ENCODE measurements around the gene FASTKD3.

The FASTKD3 gene

DNA sequence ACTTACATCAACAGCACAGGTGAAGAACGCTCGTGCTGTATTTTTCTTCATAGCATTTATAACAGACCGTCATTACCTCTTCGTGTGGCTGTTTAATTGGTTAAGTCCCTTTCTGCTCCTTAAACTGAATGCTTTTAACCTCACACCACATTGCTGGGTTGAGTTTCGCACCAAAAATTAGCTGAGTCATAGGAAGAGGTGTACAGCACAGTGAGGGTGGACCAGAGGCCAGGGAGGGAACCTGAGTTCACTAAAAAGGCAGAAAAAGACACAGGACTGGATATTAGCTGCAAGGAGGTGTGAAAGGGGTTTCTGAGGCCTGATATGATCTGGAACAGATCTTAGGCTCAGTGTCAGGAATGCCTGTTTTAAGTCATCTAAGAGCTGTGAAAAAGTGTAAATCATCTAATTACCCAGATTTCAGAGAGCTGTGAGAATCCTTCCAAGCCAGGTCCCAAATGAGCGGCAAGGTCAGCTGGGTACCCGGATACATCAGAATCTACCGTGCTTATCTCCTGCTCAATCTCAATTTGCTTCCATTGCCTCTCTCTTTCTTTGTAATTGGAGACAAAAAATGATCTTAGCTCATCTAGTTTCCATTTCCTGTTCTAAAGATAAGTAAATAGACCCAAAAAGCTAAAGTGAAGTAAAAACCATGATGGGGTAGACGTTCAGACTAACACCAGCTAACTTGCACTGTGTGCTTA, 10.8 kb downstream of the FASTKD3 start:
- H3K27me3 ChIP-seq (ENCODE audit: control insufficient read depth, insufficient read depth, low read length): no peaks in the 10 kb centered on the region
- peaks cover 34% of the 10 kb centered on the region for H3K36me3 ChIP-seq (ENCODE audit: insufficient read depth, low read length)
- H3K4me3 ChIP-seq (ENCODE audit: low read length): no peak overlapping the region
- H3K9ac ChIP-seq (ENCODE audit: low read depth, low read length): no peak overlapping the region
- H3K4me1 ChIP-seq (ENCODE audit: control insufficient read depth, insufficient read depth, low read length): no peaks in the 10 kb centered on the region
- no peak overlapping the region for H3K4me2 ChIP-seq (ENCODE audit: low read length)
- no peaks in the 10 kb centered on the region for H3K9me3 ChIP-seq (replicated peaks; ENCODE audit: low read length)

DNA sequence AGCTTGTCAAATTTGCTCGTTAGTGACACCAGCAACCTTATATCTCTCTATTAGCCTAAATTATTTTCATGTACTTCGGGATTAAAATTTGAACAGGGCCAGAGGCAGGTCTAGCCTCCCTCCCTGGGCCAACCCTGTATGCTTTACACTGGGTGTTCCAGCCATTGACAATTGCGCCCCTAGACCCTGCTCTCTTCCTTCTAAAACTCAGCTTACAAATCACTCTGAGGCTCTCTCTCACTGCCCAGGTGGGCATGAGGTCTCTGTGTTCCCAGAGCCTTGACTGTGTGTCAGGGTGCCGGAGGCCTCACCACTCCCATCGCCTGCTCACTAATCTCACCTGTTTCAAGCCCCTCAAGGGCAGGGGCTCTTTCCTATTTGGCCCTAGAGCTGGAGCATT, 11.5 kb downstream of the FASTKD3 start:
- H3K9me3 ChIP-seq (replicated peaks; ENCODE audit: low read length): no peaks in the 10 kb centered on the region
- H3K27me3 ChIP-seq (ENCODE audit: control insufficient read depth, insufficient read depth, low read length): no peaks in the 10 kb centered on the region
- no peaks in the 10 kb centered on the region for H3K4me1 ChIP-seq (ENCODE audit: control insufficient read depth, insufficient read depth, low read length)
- H3K4me3 ChIP-seq (ENCODE audit: low read length): no peak overlapping the region
- H3K9ac ChIP-seq (ENCODE audit: low read depth, low read length): no peak overlapping the region
- H3K36me3 ChIP-seq (ENCODE audit: insufficient read depth, low read length): peaks cover 29% of the 10 kb centered on the region
- H3K4me2 ChIP-seq (ENCODE audit: low read length): no peak overlapping the region

DNA sequence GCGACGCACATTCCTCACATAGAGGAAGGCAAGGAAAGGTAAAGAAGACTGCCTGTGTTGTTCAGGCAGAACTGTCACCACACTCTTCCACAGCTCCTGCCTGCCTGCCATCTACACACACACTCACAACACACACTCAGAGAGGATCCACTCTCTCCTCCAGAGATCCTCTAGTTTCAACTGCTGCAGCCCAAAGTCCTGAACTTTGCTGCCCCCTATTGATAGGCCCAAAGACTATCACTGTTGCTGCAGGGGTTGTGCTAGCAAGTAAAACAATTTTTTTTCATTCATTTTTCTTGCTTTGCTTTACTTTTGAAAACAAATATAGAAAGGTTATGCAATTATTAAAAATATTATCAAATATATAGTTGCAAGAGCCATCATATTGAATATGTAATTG, 12.0 kb downstream of the FASTKD3 start:
- Histone ChIP-seq H3K4me1 (ENCODE audit: control insufficient read depth, insufficient read depth, low read length) (no peaks in the 10 kb centered on the region), H3K4me3 (ENCODE audit: low read length) (no peak overlapping the region), H3K27me3 (ENCODE audit: control insufficient read depth, insufficient read depth, low read length) (no peaks in the 10 kb centered on the region), H3K9me3 (replicated peaks; ENCODE audit: low read length) (no peaks in the 10 kb centered on the region), H3K36me3 (ENCODE audit: insufficient read depth, low read length) (peaks cover 24% of the 10 kb centered on the region), H3K4me2 (ENCODE audit: low read length) (no peak overlapping the region), H3K9ac (ENCODE audit: low read depth, low read length) (no peak overlapping the region)

DNA sequence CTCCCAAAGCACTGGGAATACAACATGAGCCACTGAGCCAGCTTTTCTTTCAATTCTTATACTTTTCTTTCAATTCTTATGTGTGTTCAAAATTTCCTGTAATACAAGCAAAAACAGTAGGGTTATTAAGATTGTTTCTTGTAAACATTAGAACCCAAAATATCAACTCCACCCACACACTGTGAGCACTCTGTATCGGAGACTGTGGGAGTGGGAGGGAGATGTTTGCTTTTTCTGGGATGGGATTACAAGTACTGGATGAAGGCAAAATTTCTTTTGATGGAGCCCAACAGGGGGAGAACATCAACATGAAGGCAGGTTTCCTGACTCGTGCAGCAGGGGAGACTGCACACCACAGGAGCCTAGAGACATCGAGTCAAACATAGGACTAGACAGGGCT, 13.2 kb downstream of the FASTKD3 start:
- no peaks in the 10 kb centered on the region for H3K4me1 ChIP-seq (ENCODE audit: control insufficient read depth, insufficient read depth, low read length)
- H3K36me3 ChIP-seq (ENCODE audit: insufficient read depth, low read length): peaks cover 15% of the 10 kb centered on the region
- no peaks in the 10 kb centered on the region for H3K9me3 ChIP-seq (replicated peaks; ENCODE audit: low read length)
- no peak overlapping the region for H3K4me2 ChIP-seq (ENCODE audit: low read length)
- H3K27me3 ChIP-seq (ENCODE audit: control insufficient read depth, insufficient read depth, low read length): peaks cover 6% of the 10 kb centered on the region
- no peak overlapping the region for H3K9ac ChIP-seq (ENCODE audit: low read depth, low read length)
- H3K4me3 ChIP-seq (ENCODE audit: low read length): no peak overlapping the region

DNA sequence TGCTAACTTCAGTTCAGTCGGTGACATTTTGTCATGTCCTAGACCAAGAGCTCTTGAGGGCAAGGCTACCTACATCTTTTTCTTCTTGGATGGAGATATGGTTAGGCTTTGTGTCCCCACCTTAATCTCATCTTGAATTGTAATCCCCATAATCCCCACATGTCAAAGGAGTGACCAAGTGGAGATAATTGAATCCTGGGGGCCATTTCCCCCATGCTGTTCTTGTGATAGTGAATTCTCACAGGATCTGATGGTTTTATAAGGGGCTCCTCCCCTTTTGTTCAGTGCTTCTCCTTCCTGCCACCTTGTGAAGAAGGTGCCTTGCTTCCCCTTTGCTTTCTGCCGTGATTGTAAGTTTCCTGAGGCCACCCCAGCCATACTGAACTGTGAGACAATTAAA, 15.8 kb downstream of the FASTKD3 start:
- Histone ChIP-seq H3K4me1 (ENCODE audit: control insufficient read depth, insufficient read depth, low read length) (peaks cover 4% of the 10 kb centered on the region), H3K9ac (ENCODE audit: low read depth, low read length) (no peak overlapping the region), H3K4me2 (ENCODE audit: low read length) (no peak overlapping the region), H3K36me3 (ENCODE audit: insufficient read depth, low read length) (no peaks in the 10 kb centered on the region), H3K4me3 (ENCODE audit: low read length) (no peak overlapping the region), H3K27me3 (ENCODE audit: control insufficient read depth, insufficient read depth, low read length) (peaks cover 20% of the 10 kb centered on the region), H3K9me3 (replicated peaks; ENCODE audit: low read length) (no peaks in the 10 kb centered on the region)

DNA sequence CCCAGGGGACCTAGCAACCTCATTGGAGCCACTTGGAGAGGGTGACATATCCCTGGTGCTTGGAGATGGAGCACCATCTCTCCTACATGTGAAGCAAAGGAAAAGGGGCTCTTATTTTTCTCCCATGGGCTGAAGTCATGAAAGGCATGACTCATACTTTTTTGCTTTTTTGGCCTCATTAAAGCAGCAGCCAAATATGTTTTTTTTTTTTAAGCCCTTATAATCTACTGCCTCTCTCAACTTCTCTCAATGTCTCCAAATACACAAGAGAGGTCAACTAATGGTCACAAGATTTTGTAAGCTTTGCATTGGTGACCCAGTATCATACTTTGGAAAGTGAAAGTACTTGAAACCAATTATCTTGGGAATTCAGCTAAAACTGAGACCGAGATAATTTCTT, 16.3 kb downstream of the FASTKD3 start:
- Histone ChIP-seq H3K9ac (ENCODE audit: low read depth, low read length) (no peak overlapping the region), H3K36me3 (ENCODE audit: insufficient read depth, low read length) (no peaks in the 10 kb centered on the region), H3K4me3 (ENCODE audit: low read length) (no peak overlapping the region), H3K9me3 (replicated peaks; ENCODE audit: low read length) (no peaks in the 10 kb centered on the region), H3K27me3 (ENCODE audit: control insufficient read depth, insufficient read depth, low read length) (peaks cover 20% of the 10 kb centered on the region), H3K4me2 (ENCODE audit: low read length) (no peak overlapping the region), H3K4me1 (ENCODE audit: control insufficient read depth, insufficient read depth, low read length) (peaks cover 4% of the 10 kb centered on the region)

DNA sequence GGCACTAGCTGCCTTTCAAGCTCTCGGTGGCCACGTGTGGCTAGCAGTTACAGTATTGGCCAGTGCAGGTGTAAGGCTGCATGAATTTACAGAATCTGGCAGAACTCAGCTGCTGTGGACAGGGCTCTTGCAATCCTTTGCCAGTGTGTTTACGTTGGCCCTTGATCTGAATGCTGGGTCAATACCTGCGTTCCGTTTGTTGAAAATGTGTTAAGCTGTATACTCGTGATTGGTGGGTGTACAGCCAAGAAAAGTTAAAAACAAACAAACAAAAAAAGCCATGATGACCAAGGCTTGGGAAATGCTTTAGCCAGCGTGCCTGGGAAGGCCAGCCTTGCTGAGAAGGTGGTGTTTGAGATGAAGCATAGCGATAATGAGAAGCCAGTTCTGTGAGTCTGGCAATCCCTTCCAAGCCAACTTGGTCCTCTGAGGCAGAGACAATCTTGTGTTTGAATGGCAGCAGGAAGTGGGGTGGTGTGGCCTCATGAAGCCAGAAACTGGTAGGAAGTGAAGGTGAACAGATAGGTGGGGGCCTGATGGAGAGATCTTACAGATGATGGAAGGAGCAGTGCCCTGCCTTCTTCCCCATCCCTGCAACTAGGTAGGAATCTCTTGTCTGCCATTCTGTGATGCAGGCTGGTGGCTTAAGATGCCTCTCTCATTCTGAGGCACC, 17.1 kb downstream of the FASTKD3 start:
- no peak overlapping the region for H3K9ac ChIP-seq (ENCODE audit: low read depth, low read length)
- H3K9me3 ChIP-seq (replicated peaks; ENCODE audit: low read length): no peaks in the 10 kb centered on the region
- H3K4me1 ChIP-seq (ENCODE audit: control insufficient read depth, insufficient read depth, low read length): peaks cover 4% of the 10 kb centered on the region
- no peak overlapping the region for H3K4me3 ChIP-seq (ENCODE audit: low read length)
- H3K27me3 ChIP-seq (ENCODE audit: control insufficient read depth, insufficient read depth, low read length): peaks cover 20% of the 10 kb centered on the region
- H3K4me2 ChIP-seq (ENCODE audit: low read length): no peak overlapping the region
- H3K36me3 ChIP-seq (ENCODE audit: insufficient read depth, low read length): no peaks in the 10 kb centered on the region

DNA sequence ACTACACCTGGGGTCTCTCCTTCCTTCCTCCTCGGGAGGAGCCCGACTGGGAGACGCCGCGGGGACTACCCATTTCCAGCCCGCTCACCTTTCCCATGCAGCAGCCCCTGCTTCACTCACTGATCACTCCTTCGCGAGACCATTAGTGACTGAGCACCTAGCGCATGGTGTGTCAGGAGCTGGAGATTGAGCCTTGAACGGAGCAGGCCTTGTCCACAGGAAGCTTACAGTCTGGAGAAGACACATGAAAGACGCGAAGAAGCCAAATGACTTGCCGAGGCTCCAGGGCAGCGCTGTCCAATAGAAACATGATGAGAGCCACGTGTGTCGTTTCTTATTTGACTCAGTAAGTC, 17.6 kb downstream of the FASTKD3 start:
- Histone ChIP-seq H3K9ac (ENCODE audit: low read depth, low read length) (no peak overlapping the region), H3K9me3 (replicated peaks; ENCODE audit: low read length) (no peaks in the 10 kb centered on the region), H3K4me3 (ENCODE audit: low read length) (peak overlapping the region; percentile 68), H3K4me2 (ENCODE audit: low read length) (peak overlapping the region; percentile 88), H3K27me3 (ENCODE audit: control insufficient read depth, insufficient read depth, low read length) (peaks cover 26% of the 10 kb centered on the region), H3K4me1 (ENCODE audit: control insufficient read depth, insufficient read depth, low read length) (peaks cover 4% of the 10 kb centered on the region), H3K36me3 (ENCODE audit: insufficient read depth, low read length) (no peaks in the 10 kb centered on the region)

DNA sequence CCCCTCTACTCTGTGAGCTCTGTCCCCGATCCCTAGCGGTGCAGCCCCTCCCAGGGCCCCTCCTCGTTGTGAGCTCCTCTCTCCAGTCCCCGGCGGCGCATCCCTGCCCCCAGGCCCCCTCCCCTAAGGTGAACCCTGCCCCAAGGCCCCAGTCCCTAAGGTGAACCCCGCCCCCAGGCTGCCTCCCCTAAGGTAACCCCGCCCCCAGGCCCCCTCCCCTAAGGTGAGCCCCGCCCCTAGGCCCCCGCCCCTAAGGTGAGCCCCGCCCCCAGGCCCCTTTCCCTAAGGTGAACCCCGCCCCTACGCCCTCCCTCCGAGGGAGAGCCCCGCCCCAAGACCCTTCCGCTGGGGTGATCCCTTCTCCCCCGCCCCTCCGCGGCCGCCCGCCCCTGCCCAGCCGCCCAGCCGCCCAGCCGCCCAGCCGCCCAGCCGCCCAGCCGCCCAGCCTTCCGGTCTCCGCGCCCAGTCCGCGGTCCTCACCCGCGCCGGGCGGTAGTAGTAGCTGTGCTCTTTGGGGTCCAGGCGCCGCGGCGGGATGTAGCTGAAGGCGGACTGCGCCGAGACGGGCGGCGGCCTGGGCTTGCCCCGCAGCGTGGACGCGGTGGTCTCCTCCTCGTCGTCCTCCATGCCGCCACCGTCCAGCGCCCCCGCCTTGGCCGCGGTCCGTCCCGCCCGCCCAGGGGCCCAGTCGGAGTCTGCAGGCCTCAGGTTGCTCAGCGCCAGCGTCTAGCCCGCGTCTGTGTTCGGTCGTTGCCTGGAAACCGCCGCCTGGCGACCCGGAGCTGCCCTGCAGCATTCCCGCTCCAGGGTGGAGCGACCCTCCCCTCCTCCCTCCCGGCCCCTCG, 18.2 kb downstream of the FASTKD3 start, which contains the start of gene CFAP90:
CFAP90 (minus strand) TSS at position 739 of the 845 bp plus-strand sequence; CDS start at position 627, 112 bp downstream.
- Histone ChIP-seq H3K27me3 (ENCODE audit: control insufficient read depth, insufficient read depth, low read length) (peaks cover 30% of the 10 kb centered on the region), H3K36me3 (ENCODE audit: insufficient read depth, low read length) (no peaks in the 10 kb centered on the region), H3K9me3 (replicated peaks; ENCODE audit: low read length) (no peaks in the 10 kb centered on the region), H3K4me3 (ENCODE audit: low read length) (peak within 1 kb of the TSS; percentile 68), H3K4me1 (ENCODE audit: control insufficient read depth, insufficient read depth, low read length) (peaks cover 4% of the 10 kb centered on the region), H3K9ac (ENCODE audit: low read depth, low read length) (no peak within 1 kb of the TSS), H3K4me2 (ENCODE audit: low read length) (peak within 1 kb of the TSS; percentile 88)

DNA sequence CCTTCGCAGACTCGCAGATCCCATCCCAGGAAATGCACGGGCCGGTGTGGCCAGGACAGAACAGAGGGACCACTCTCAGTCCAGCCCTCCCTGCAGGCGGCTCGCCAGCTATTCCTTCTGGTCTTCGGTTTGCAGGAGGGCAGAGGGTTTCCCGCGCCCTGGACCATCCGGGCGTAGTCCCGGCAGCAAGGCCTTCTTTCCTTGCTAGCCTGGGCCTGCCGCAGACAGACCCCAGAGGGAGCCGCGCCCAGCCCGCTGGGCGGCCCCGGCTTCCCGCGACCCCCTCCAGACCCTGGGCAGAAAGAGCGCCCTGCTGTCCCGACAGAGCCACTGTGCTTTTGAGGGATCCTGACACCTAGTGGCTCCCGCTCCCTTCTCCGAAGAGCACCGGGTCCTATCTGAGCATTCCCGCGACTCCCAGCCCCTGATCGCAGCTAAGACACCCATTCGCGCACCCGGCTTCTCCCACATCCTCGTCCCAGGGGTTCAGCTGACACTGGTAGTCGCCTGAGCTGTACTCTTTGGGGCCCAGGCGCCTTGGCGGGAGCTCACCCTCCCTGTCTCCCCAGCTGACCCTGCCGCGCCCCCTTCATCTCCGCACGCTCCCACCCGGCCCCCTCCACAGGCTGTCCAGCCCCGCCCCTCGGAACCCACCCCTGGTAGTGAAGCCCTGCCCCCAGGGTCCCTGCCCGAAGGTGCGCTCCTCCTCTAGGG, 19.0 kb downstream of the FASTKD3 start:
- H3K9ac ChIP-seq (ENCODE audit: low read depth, low read length): no peak overlapping the region

DNA sequence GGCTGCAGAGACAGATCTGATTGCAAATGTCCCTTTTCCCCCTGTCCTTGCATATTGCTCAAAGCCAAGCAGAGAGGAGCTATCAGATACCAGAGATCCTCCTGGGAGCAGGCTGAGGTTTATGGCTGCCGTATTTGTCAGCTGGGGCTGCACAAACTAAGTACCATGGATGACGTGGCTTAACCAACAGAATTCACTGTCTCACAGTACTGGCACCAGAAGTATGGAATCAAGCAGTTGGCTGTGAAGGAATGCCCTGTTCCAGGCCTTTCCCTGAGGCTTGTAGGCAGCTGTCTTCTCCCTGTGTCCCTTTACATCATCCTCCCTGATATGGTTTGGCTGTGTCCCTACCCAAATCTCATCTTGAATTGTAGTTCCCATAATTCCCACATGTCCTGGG, 20.5 kb downstream of the FASTKD3 start:
- Histone ChIP-seq H3K36me3 (ENCODE audit: insufficient read depth, low read length) (no peaks in the 10 kb centered on the region), H3K4me2 (ENCODE audit: low read length) (no peak overlapping the region), H3K9ac (ENCODE audit: low read depth, low read length) (no peak overlapping the region), H3K4me1 (ENCODE audit: control insufficient read depth, insufficient read depth, low read length) (peaks cover 4% of the 10 kb centered on the region), H3K27me3 (ENCODE audit: control insufficient read depth, insufficient read depth, low read length) (peaks cover 49% of the 10 kb centered on the region), H3K9me3 (replicated peaks; ENCODE audit: low read length) (no peaks in the 10 kb centered on the region), H3K4me3 (ENCODE audit: low read length) (no peak overlapping the region)

More for the DNA sequence above, 19.0 kb downstream of the FASTKD3 start:
- Histone ChIP-seq H3K4me3 (ENCODE audit: low read length) (peak overlapping the region; percentile 54), H3K27me3 (ENCODE audit: control insufficient read depth, insufficient read depth, low read length) (peaks cover 36% of the 10 kb centered on the region), H3K4me2 (ENCODE audit: low read length) (peak overlapping the region; percentile 74), H3K36me3 (ENCODE audit: insufficient read depth, low read length) (no peaks in the 10 kb centered on the region), H3K9me3 (replicated peaks; ENCODE audit: low read length) (no peaks in the 10 kb centered on the region), H3K4me1 (ENCODE audit: control insufficient read depth, insufficient read depth, low read length) (peaks cover 4% of the 10 kb centered on the region)
